K562 (cell line): ENCODE data around the gene SKAP1.

Experiments used
- CC2D1A ChIP-seq: fragments of 450-650 bp; IDR thresholded peaks from 2 replicates; pipeline ENCODE4 v1.6.1; 2017; ENCODE audit warnings: mild to moderate bottlenecking
- CTCF ChIP-seq, 3 experiments: IDR thresholded peaks in 2 of 3; conservative IDR thresholded peaks in 1 of 3; 2 replicates each; pipeline ENCODE4 v1.5.1; 2011 to 2012; ENCODE audit warnings: low read length in 3 of 3, mild to moderate bottlenecking in 3 of 3, control low read depth in 2 of 3, improper control_type of control experiment in 1 of 3, inconsistent platforms in 1 of 3, low read depth in 1 of 3, mixed read lengths in 1 of 3, moderate library complexity in 1 of 3; ENCODE audit not compliant: insufficient read depth in 2 of 3
- EZH2 ChIP-seq: IDR thresholded peaks from 2 replicates; pipeline ENCODE4 v1.6.1; 2012; ENCODE audit warnings: low read depth, mild to moderate bottlenecking, inconsistent platforms, low read length, borderline replicate concordance
- JUN ChIP-seq, 2 experiments: sonication (generic) in 1 of 2; formaldehyde crosslinking in 1 of 2; IDR thresholded peaks; 2 replicates each; pipeline versions ENCODE4 v1.6.1 to v1.8.0; 2012 to 2022; ENCODE audit warnings: borderline replicate concordance in 2 of 2, mild to moderate bottlenecking in 2 of 2, improper control_type of control experiment in 1 of 2, low read depth in 1 of 2, low read length in 1 of 2, missing genetic modification reagents in 1 of 2
- MAZ ChIP-seq, 2 experiments: fragments of 450-650 bp in 1 of 2; sonication (generic) in 1 of 2; formaldehyde crosslinking; IDR thresholded peaks in 1 of 2; conservative IDR thresholded peaks in 1 of 2; 2 replicates each; pipeline versions ENCODE4 v1.4.0 to v1.5.0; 2020; ENCODE audit warnings: mild to moderate bottlenecking in 1 of 2, missing genetic modification reagents in 1 of 2
- NCOA2 ChIP-seq, 2 experiments: fragments of 450-650 bp; IDR thresholded peaks; 2 replicates each; pipeline ENCODE4 v1.6.1; 2018; ENCODE audit warnings: mild to moderate bottlenecking in 2 of 2, moderate library complexity in 1 of 2; ENCODE audit not compliant: partially characterized antibody in 2 of 2
- POLR2A ChIP-seq: fragments of 450-650 bp; conservative IDR thresholded peaks from 2 replicates; pipeline ENCODE4 v1.6.1; 2016
- SREBF2 ChIP-seq: sonication (generic); formaldehyde crosslinking; IDR thresholded peaks from 2 replicates; pipeline ENCODE4 v1.4.0; 2020; ENCODE audit warnings: mild to moderate bottlenecking, missing genetic modification reagents
- TCF7L2 ChIP-seq: fragments of 150-350 bp; IDR thresholded peaks from 2 replicates; pipeline ENCODE4 v1.6.1; 2016; ENCODE audit warnings: low read depth, mild to moderate bottlenecking, low read length, moderate library complexity
- TF ChIP-seq, protein P1 (sequence below): fragments of 450-650 bp; conservative IDR thresholded peaks from 2 replicates; pipeline ENCODE4 v1.6.1; 2016; ENCODE audit warnings: missing genetic modification characterization, low read depth, mild to moderate bottlenecking, missing compliant biosample characterization, moderate library complexity

DNA sequence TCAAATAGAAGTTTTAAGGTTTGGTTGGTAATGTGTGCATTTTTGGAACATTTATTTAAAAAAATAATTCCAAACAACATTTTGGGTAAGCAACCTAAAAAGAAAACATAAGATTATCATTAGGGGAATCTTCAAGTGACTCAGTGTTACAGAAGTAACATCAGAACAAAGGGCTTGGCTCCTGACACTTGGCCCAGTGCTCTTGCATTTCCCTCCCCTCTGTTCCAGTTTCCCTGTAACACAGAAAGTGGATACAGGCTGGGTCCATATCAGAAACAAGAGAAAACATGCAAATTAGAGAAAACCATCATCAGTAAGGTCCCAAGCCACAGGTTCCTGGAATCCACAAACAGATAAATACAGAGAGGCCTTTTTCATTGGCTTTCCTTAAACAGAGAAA lies 40.1 kb downstream of the SKAP1 start:
- TF ChIP-seq CTCF (IDR thresholded peaks at IDR 0.05 in 2 of 3, conservative IDR thresholded peaks at IDR 0.05 in 1 of 3; ENCODE audit: insufficient read depth in 2 of 3, low read depth in 1 of 3, low read length in 3 of 3): no peak
- TF ChIP-seq TCF7L2: no peak
- TF ChIP-seq SREBF2 (CRISPR knock-in tag): no peak
- TF ChIP-seq NCOA2 (IDR thresholded peaks at IDR 0.05; ENCODE audit: partially characterized antibody in 2 of 2): no peak
- TF ChIP-seq JUN (IDR thresholded peaks at IDR 0.05; ENCODE audit: borderline replicate concordance, low read depth, low read length): no peak
- TF ChIP-seq JUN (CRISPR knock-in tag; IDR thresholded peaks at IDR 0.05; ENCODE audit: borderline replicate concordance): no peak
- TF ChIP-seq MAZ (CRISPR knock-in tag; conservative IDR thresholded peaks at IDR 0.05 in 1 of 2, IDR thresholded peaks at IDR 0.05 in 1 of 2): no peak
- no peak for TF ChIP-seq CC2D1A
- no peak for TF ChIP-seq EZH2
- TF ChIP-seq, protein P1, sequence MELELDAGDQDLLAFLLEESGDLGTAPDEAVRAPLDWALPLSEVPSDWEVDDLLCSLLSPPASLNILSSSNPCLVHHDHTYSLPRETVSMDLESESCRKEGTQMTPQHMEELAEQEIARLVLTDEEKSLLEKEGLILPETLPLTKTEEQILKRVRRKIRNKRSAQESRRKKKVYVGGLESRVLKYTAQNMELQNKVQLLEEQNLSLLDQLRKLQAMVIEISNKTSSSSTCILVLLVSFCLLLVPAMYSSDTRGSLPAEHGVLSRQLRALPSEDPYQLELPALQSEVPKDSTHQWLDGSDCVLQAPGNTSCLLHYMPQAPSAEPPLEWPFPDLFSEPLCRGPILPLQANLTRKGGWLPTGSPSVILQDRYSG (tag): no peak
- no peak for TF ChIP-seq POLR2A
